ENCODE data around the gene MKS1. TPM values are rescaled to one million over a fixed set of nuclear protein-coding genes. Genes with fewer than 3 reads are reported as not detected.

The MKS1 gene
- polyA plus RNA-seq, 1 donor from 2014 or later = 32.9 TPM

DNA sequence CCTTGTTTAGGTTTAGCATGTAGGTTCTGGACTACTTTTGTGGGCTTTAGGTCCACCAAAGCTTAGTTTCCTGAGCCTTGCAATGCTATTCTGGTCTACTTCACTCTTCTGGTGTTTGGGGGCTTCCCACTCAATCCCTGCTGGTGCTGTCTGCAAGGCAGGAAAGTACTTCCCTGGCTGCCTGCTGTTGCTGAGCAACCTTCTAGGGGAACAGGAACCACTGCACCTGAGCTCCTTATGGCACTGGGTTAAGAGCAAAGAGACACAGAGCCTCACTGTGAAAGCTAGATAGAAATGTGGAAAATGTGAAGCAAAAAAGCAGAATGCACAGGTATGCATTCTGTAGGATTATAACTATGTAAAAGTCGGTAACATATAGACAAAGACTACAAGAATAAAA lies 44.7 kb upstream of the MKS1 start:
- Histone ChIP-seq H4K20me1 (ENCODE audit: insufficient read depth) (no peaks in the 10 kb centered on the region), H3K27me3 (ENCODE audit: insufficient read depth, low read depth, low read length) (peaks cover 6% of the 10 kb centered on the region), H3K9me3 (ENCODE audit: low read length) (no peaks in the 10 kb centered on the region), H3K79me2 (replicated peaks; ENCODE audit: insufficient read depth, low read length) (no peaks in the 10 kb centered on the region), H3K4me2 (ENCODE audit: low read length) (no peak overlapping the region), H3F3A (ENCODE audit: insufficient read depth, low read length, poor library complexity, severe bottlenecking) (no peaks in the 10 kb centered on the region), H3K4me3 (ENCODE audit: low read length) (no peak overlapping the region), H2AFZ (ENCODE audit: low read depth, low read length) (no peak overlapping the region), H3K27ac (ENCODE audit: low read length) (no peak overlapping the region), H3K36me3 (ENCODE audit: insufficient read depth, low read length) (no peaks in the 10 kb centered on the region), H3K9ac (ENCODE audit: low read length) (no peak overlapping the region), H3K9me2 (ENCODE audit: insufficient read depth, low read length) (no peaks in the 10 kb centered on the region)
- TF ChIP-seq EZH2 (IDR thresholded peaks at IDR 0.05; ENCODE audit: borderline replicate concordance, insufficient read depth, low read length, poor library complexity, severe bottlenecking) (no peak), POLR2AphosphoS5 (IDR thresholded peaks at IDR 0.05) (no peak), TAF1 (IDR thresholded peaks at IDR 0.05; ENCODE audit: low read depth) (no peak), EP300 (conservative IDR thresholded peaks at IDR 0.05; ENCODE audit: poor library complexity, severe bottlenecking) (no peak), MXI1 (conservative IDR thresholded peaks at IDR 0.05; ENCODE audit: poor library complexity, severe bottlenecking) (no peak), SMC3 (conservative IDR thresholded peaks at IDR 0.05; ENCODE audit: poor library complexity) (no peak), RAD21 (conservative IDR thresholded peaks at IDR 0.05) (no peak)
- TF ChIP-seq, protein P1, sequence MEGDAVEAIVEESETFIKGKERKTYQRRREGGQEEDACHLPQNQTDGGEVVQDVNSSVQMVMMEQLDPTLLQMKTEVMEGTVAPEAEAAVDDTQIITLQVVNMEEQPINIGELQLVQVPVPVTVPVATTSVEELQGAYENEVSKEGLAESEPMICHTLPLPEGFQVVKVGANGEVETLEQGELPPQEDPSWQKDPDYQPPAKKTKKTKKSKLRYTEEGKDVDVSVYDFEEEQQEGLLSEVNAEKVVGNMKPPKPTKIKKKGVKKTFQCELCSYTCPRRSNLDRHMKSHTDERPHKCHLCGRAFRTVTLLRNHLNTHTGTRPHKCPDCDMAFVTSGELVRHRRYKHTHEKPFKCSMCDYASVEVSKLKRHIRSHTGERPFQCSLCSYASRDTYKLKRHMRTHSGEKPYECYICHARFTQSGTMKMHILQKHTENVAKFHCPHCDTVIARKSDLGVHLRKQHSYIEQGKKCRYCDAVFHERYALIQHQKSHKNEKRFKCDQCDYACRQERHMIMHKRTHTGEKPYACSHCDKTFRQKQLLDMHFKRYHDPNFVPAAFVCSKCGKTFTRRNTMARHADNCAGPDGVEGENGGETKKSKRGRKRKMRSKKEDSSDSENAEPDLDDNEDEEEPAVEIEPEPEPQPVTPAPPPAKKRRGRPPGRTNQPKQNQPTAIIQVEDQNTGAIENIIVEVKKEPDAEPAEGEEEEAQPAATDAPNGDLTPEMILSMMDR (IDR thresholded peaks at IDR 0.05; ENCODE audit: poor library complexity, severe bottlenecking) = no peak
- TF ChIP-seq, protein P2, sequence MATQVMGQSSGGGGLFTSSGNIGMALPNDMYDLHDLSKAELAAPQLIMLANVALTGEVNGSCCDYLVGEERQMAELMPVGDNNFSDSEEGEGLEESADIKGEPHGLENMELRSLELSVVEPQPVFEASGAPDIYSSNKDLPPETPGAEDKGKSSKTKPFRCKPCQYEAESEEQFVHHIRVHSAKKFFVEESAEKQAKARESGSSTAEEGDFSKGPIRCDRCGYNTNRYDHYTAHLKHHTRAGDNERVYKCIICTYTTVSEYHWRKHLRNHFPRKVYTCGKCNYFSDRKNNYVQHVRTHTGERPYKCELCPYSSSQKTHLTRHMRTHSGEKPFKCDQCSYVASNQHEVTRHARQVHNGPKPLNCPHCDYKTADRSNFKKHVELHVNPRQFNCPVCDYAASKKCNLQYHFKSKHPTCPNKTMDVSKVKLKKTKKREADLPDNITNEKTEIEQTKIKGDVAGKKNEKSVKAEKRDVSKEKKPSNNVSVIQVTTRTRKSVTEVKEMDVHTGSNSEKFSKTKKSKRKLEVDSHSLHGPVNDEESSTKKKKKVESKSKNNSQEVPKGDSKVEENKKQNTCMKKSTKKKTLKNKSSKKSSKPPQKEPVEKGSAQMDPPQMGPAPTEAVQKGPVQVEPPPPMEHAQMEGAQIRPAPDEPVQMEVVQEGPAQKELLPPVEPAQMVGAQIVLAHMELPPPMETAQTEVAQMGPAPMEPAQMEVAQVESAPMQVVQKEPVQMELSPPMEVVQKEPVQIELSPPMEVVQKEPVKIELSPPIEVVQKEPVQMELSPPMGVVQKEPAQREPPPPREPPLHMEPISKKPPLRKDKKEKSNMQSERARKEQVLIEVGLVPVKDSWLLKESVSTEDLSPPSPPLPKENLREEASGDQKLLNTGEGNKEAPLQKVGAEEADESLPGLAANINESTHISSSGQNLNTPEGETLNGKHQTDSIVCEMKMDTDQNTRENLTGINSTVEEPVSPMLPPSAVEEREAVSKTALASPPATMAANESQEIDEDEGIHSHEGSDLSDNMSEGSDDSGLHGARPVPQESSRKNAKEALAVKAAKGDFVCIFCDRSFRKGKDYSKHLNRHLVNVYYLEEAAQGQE (IDR thresholded peaks at IDR 0.05; ENCODE audit: borderline replicate concordance) = no peak

DNA sequence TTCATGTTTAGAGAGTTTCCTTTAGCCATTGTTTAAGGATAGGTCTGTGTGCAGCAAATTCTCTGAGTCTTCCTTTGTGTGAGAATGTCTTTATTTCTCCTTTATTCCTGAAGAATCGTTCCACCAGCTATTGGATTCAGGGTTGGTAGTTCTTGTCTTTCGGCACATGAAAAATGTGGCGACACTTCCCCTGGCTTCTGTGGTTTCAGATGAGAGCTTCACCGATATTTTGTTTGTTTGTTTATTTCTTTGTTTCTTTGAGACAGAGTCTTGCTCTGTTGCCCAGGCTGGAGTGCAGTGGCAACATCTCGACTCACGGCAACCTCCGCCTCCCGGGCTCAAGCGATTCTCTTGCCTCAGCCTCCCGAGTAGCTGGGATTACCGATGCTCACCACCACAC lies 43.1 kb upstream of the MKS1 start:
- H3K27me3 ChIP-seq (ENCODE audit: insufficient read depth, low read depth, low read length) = peaks cover 6% of the 10 kb centered on the region
- no peak overlapping the region for H3K4me3 ChIP-seq (ENCODE audit: low read length)
- H3K79me2 ChIP-seq (replicated peaks; ENCODE audit: insufficient read depth, low read length) = no peaks in the 10 kb centered on the region
- H3K9me3 ChIP-seq (ENCODE audit: low read length) = no peaks in the 10 kb centered on the region
- H3K9me2 ChIP-seq (ENCODE audit: insufficient read depth, low read length) = no peaks in the 10 kb centered on the region
- H3K27ac ChIP-seq (ENCODE audit: low read length) = no peak overlapping the region
- TF ChIP-seq, protein P1 (IDR thresholded peaks at IDR 0.05; ENCODE audit: poor library complexity, severe bottlenecking) = no peak
- no peak for TF ChIP-seq MXI1 (conservative IDR thresholded peaks at IDR 0.05; ENCODE audit: poor library complexity, severe bottlenecking)
- TF ChIP-seq EZH2 (IDR thresholded peaks at IDR 0.05; ENCODE audit: borderline replicate concordance, insufficient read depth, low read length, poor library complexity, severe bottlenecking) = no peak
- TF ChIP-seq, protein P2 (IDR thresholded peaks at IDR 0.05; ENCODE audit: borderline replicate concordance) = no peak
- TF ChIP-seq POLR2AphosphoS5 (IDR thresholded peaks at IDR 0.05) = no peak
- TF ChIP-seq RAD21 (conservative IDR thresholded peaks at IDR 0.05) = no peak
- no peaks in the 10 kb centered on the region for H4K20me1 ChIP-seq (ENCODE audit: insufficient read depth)
- no peak overlapping the region for H2AFZ ChIP-seq (ENCODE audit: low read depth, low read length)
- no peak overlapping the region for H3K9ac ChIP-seq (ENCODE audit: low read length)
- no peak overlapping the region for H3K4me2 ChIP-seq (ENCODE audit: low read length)
- no peaks in the 10 kb centered on the region for H3K36me3 ChIP-seq (ENCODE audit: insufficient read depth, low read length)
- H3F3A ChIP-seq (ENCODE audit: insufficient read depth, low read length, poor library complexity, severe bottlenecking) = no peaks in the 10 kb centered on the region
